LNCaP clone FGC (cell line): ENCODE measurements around the gene CCDC18.
"Not testable (repeated sequence)": the region's sequence is repeated elsewhere in the genome, so short reads cannot be mapped to it uniquely, and the experiment has no call there.

Experiments
- DNase-seq: peaks from one replicate; pipeline ENCODE4 v3.0.0-alpha.2; 2011; ENCODE audit warnings: low read depth
- H3K4me3 ChIP-seq: 2 replicates; pipeline ENCODE4 v1.5.1; 2011; ENCODE audit warnings: mild to moderate bottlenecking, low read depth, low read length, control low read depth
- CTCF ChIP-seq: IDR thresholded peaks from 2 replicates; pipeline ENCODE4 v1.5.1; 2012; ENCODE audit warnings: mild to moderate bottlenecking; ENCODE audit not compliant: control insufficient read depth, insufficient read depth; ENCODE audit errors: extremely low read depth

CCDC18 gene

GRCh38 chr1:93238425-93238824 is 57.9 kb downstream of the CCDC18 start:
- DNase-seq, result no peak
- H3K4me3 ChIP-seq, result no peak overlapping the region
- no peak for TF ChIP-seq CTCF

DNA sequence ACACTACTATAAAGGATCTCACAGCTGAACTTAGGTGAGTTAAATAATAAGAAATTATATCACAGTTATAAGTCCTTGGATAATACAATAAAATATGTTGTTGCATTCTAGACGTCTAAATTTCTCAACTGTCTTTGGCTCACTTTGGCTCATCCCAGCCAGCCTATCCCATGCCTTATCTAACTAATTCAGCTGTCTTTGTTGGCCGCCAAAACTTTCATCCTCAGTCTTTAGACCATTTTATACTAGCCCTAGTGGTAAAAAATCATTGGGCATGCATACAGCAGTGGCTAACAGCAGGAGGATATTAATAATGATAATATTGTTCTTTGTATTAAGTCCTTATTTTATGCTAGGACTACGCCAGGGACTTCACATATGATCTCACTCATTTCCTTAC is 59.3 kb downstream of the CCDC18 start:
- DNase-seq, result no peak
- H3K4me3 ChIP-seq, result no peak overlapping the region
- no peak for TF ChIP-seq CTCF

GRCh38 chr1:93243233-93243632 is 62.7 kb downstream of the CCDC18 start:
- not testable (repeated sequence) for DNase-seq, H3K4me3 ChIP-seq

DNA sequence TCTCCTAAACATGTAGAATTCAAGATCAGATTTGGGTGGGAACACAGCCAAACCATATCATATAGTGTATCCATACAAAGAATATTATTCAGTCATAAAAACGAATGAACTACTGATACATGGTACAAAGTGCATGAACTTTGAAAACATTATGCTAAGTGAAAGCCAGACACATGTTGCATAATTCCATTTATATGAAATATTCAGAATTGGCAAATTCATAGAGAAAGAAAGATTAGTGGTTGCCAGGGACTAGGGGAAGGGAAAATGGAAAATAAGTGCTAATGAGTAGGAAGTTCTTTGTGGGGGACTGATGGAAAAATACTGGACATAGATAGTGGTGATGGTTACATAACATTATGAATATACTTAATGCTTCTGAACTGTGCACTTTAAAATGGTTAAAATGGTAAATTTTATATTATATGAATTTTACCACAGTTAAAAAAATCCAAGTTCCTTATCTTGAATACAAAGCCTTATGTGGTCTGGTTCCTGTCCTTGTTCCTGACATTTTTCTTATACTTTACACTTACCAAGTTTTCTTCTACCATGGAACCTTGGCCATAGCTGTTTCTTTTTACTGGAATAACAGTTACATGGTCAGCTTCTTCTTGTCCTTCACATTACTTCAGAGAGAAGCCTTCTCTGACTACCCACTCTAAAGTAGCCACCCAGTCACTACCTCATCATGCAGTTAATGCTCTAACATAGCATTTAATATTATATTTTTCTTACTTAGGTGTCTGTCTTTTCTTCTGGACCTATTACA is 64.0 kb downstream of the CCDC18 start:
- TF ChIP-seq CTCF, result no peak
- H3K4me3 ChIP-seq, result no peak overlapping the region
- no peak for DNase-seq

- no peak for TF ChIP-seq CTCF
- no peak overlapping the region for H3K4me3 ChIP-seq
- DNase-seq, result no peak
Observed at GRCh38 chr1:93251966-93252365, 71.4 kb downstream of the CCDC18 start.

- H3K4me3 ChIP-seq, result no peak overlapping the region
- TF ChIP-seq CTCF, result no peak
- no peak for DNase-seq
Observed at GRCh38 chr1:93252598-93252997, 72.1 kb downstream of the CCDC18 start.

DNA sequence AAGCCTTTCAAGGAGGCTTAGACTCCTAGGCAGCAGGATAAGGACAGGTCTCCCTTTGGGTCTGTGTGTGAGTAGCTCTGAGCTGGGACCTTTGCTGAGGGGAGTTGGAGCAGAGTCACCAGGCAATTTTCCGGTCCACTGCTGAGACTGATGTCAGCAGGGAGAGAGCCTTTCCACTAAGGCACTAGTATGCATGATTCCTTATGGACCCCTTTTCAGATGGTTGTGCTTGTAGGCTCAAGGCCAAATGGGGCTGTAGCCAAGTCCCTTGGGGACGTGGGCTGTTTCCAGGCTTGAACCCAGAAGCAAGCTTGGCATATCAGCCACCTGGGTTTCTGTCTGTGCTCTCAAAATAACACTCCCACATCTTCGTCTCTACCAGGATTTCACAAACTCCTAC is 73.0 kb downstream of the CCDC18 start:
- no peak for TF ChIP-seq CTCF
- H3K4me3 ChIP-seq, result no peak overlapping the region
- DNase-seq, result no peak
